Upper lobe of left lung (tissue), 4 donors: ENCODE measurements around the gene TMEM203.

Source experiments
- CTCF ChIP-seq, 6 experiments: fragments of 450-650 bp in 4 of 6; fragments of 200-600 bp in 2 of 6; sonication (generic) in 2 of 6; IDR thresholded peaks; one replicate each; pipeline ENCODE4 v1.5.1; 2016 to 2019; ENCODE audit warnings: antibody characterized with exemption in 6 of 6
- POLR2AphosphoS5 ChIP-seq, 2 donors: sonication (generic); formaldehyde crosslinking; IDR thresholded peaks; one replicate each; pipeline ENCODE4 v1.5.1; 2017; ENCODE audit warnings: antibody characterized with exemption in 2 of 2

- TF ChIP-seq CTCF (IDR thresholded peaks at IDR 0.05), result no peak
- no peak for TF ChIP-seq POLR2AphosphoS5 (IDR thresholded peaks at IDR 0.05)
Measured at GRCh38 chr9:137167277-137167746, 38.1 kb downstream of the TMEM203 start.
